NCI-H2107 treated with DMSO at 0.1 percent for 48 hours (cell line): Measurements from ENCODE around the gene STARD3.

ENCODE experiments used
- DNase-seq: peaks from one replicate; lab custom pipeline; 2025; ENCODE audit not compliant: unreplicated experiment; lab: John Stamatoyannopoulos, UW

The STARD3 gene

GRCh38 chr17:39658346-39658745, 21.4 kb downstream of the STARD3 start:
- no peak for DNase-seq

DNA sequence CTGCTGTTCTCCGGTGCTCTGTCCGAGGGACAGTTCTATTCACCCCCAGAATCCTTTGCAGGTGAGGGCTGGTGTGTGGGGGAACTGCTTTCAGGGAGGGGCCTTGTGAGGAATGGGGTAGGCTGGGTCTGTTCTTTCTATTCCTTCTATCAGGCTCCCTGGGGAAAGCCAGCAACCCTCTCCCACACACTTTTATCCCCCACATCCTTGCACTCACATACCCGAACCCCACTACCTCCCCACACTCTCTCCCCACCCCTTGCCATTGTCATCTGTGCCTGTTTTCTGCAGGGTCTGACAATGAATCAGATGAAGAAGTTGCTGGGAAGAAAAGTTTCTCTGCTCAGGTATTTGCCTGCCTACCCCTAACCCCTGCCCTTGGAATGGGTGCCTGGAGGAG, 21.8 kb downstream of the STARD3 start:
- no peak for DNase-seq

- no peak for DNase-seq
These were observed 22.5 kb downstream of the STARD3 start for GRCh38 chr17:39659279-39660010.

DNA sequence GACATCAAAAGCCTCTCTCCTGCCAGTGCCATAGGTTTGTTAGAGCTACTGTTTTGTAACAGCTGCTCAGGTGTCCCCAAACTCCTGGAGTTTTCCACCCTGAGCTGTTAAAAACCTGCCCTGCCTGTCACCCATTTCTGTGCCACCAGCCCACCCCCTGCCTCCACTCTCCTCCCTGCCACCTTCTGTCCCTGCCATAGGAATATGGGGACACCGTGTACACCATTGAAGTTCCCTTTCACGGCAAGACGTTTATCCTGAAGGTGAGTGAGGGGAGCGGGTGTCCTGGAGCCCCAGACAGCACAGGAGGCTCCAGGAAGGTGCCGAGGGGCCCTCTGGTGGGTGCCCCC, 23.0 kb downstream of the STARD3 start:
- DNase-seq: no peak

- DNase-seq: no peak
These were observed 23.7 kb downstream of the STARD3 start for GRCh38 chr17:39660397-39661385.

GRCh38 chr17:39661744-39662541, 25.0 kb downstream of the STARD3 start:
- no peak for DNase-seq

- no peak for DNase-seq
These were observed 25.8 kb downstream of the STARD3 start for GRCh38 chr17:39662551-39663339.

- no peak for DNase-seq
These were observed 26.4 kb downstream of the STARD3 start for GRCh38 chr17:39663340-39663687.

DNA sequence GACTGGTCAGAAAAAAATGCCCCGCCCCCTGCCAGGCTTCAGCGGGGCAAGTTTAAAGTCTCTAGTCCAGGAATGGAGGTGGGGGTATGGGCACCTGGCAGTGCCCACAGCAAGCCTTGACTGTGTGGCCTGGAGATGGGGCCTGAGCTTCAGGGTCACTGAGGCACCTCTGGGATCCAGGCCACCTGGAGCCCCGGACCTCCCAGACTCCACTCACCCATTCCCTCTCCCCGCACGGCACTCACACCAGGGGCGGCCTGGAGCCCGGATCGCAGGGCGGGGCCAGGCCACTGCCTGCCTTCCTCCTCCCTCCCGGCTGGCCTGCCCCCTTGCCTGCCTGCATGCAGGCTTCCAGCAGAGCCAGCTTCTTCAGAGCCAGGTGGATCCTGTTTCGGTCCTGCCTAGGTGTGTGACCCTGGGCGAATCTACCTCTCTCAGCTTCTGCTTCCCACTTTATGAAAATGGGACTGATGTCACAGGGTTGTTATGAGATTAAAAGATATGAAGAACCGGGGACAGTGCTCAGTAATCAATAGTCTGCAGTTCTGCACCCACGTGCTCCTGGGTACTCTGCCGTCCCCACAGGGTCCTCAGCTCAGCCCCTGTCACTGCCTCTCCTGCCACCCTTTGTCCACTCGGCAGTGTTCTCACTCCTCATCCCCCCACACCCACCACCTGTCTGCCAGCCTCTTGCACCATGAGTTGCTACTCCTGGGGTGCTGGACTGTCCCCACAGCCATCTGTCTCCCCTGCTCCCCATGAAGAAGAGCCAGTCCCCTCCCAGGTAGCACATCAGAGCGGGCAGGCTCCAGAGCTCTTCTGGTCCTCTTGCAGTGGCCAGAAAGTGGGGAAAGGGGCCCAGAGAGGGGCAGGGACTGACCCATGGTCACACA, 27.0 kb downstream of the STARD3 start:
- DNase-seq: no peak

DNA sequence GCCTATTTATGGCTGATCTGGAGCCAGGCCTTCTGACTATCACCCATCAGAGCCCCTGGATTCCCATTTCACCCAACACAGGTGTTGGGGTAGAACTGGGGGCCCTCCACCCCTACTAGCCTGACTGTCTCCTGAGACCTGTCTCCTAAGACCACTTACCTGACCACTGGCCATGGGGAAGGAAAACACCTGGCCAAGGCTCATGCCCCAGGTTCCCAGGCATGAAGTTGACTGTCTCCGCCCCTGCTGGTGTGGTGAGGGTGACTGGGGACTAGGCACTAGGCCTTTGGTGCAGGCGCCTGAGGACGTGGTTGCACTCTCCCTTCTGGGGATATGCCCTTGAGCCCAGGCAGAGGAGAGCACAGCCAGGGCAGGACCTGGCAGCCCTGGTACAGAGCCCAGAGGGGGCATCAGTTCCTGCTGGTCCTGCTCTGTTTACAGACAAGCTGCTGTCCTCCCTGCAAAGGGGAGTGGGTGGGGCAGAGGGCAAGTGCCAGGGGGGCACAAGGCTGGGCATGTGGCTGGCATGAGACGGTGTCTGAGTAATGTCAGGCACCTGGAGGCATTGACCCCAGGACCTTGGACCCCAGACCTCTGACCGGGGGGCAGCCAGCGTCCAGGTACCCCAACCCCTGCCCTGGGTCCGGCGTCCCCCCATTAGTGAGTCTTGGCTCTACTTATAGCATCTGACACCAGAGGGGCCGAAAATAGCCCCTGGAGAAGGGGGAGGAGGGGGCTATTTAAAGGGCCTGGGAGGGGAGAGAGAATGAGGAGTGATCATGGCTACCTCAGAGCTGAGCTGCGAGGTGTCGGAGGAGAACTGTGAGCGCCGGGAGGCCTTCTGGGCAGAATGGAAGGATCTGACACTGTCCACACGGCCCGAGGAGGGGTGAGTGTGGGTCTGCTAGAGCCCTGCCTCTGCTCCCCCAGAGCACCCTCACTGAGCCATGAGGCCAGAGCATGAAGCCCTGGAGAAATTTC, 27.9 kb downstream of the STARD3 start, which contains the start of gene TCAP:
TSS of gene TCAP (plus strand) at position 769 of the 981 bp plus-strand sequence. CDS start at position 780, 11 bp downstream.
- no peak for DNase-seq

GRCh38 chr17:39665642-39666224, 28.8 kb downstream of the STARD3 start:
- DNase-seq: no peak

DNA sequence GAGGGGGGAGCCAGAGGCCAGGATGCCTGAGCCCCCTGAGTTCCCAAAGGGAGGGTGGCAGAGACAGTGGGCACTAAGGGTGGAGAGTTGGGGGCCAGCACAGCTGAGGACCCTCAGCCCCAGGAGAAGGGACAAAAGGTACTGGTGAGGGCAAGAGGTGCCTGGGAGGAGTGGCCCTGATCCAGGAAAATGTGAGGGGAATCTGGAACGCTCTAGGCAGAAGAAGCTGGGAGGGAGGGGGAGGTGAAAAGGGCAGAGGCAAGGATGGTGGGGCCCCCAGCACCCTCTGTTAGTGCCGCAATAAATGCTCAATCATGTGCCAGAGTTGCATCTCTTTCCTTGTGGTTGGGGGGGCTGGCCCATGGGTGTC, 29.3 kb downstream of the STARD3 start:
- DNase-seq: no peak

GRCh38 chr17:39666601-39667261, 29.8 kb downstream of the STARD3 start:
- DNase-seq: no peak

DNA sequence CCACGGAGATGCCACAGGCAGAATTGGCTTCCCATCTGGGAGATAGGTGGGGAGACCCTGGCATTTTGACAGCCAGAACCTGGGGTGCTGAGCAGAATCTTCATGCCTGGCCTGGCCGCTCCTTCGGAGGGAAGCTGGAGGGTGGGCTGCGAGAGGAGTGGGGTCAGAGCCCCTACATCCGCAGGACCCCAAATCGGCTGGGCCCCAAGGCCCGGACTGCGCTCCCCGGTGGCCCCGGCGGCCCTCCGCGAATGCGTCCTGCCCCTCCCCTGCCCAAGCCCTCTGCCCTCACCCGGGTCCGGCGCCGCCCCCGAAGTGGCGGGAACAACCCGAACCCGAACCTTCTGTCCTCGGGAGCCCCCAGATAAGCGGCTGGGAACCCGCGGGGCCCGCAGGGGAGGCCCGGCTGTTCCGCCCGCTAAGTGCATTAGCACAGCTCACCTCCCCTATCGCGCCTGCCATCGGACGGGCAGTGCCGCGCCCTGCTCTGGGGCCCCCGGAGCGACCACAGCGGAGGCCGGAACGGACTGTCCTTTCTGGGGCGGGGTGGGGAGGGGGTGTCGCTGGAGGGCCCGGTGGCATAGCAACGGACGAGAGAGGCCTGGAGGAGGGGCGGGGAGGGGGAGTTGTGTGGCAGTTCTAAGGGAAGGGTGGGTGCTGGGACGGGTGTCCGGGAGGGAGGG, 30.5 kb downstream of the STARD3 start:
- DNase-seq: no peak

DNA sequence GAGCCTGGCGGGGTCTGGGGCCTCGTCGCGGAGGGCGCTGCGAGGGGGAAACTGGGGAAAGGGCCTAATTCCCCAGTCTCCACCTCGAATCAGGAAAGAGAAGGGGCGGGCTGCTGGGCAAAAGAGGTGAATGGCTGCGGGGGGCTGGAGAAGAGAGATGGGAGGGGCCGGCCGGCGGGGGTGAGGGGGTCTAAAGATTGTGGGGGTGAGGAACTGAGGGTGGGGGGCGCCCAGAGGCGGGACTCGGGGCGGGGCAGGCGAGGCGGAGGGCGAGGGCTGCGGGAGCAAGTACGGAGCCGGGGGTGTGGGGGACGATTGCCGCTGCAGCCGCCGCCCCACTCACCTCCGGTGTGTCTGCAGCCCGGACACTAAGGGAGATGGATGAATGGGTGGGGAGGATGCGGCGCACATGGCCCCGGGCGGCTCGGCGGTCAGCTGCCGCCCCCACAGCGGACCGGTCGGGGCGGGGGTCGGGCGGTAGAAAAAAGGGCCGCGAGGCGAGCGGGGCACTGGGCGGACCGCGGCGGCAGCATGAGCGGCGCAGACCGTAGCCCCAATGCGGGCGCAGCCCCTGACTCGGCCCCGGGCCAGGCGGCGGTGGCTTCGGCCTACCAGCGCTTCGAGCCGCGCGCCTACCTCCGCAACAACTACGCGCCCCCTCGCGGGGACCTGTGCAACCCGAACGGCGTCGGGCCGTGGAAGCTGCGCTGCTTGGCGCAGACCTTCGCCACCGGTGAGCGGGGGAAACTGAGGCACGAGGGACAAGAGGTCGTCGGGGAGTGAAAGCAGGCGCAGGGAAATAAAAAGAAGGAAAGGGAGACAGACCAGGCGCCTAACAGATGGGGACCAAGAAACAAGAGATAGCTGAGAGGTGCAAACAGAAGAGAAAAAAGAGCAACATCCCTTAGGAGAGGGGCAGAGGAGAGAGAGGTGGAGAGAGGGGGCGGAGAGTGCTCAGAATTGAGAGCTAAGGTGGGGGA, 31.3 kb downstream of the STARD3 start, which contains the start of gene PNMT:
TSS of gene PNMT (plus strand) at position 509 of the 980 bp plus-strand sequence. CDS start at position 532, 23 bp downstream.
- DNase-seq: no peak
